Hepatocyte (in vitro differentiated cells): ENCODE data around the gene CEP112.

Source experiments
- EZH2 ChIP-seq: fragments of 200-600 bp; sonication (generic); IDR thresholded peaks from 2 replicates; pipeline ENCODE4 v1.6.1; 2016; ENCODE audit warnings: antibody characterized with exemption, mild to moderate bottlenecking, borderline replicate concordance
- TF ChIP-seq, protein P1 (sequence below): fragments of 200-600 bp; sonication (generic); IDR thresholded peaks from 2 replicates; pipeline ENCODE4 v1.5.1; 2016; ENCODE audit warnings: antibody characterized with exemption, mild to moderate bottlenecking; ENCODE audit not compliant: poor library complexity

GRCh38 chr17:65759532-65759931 is 432.4 kb downstream of the CEP112 start:
- TF ChIP-seq, protein P1, sequence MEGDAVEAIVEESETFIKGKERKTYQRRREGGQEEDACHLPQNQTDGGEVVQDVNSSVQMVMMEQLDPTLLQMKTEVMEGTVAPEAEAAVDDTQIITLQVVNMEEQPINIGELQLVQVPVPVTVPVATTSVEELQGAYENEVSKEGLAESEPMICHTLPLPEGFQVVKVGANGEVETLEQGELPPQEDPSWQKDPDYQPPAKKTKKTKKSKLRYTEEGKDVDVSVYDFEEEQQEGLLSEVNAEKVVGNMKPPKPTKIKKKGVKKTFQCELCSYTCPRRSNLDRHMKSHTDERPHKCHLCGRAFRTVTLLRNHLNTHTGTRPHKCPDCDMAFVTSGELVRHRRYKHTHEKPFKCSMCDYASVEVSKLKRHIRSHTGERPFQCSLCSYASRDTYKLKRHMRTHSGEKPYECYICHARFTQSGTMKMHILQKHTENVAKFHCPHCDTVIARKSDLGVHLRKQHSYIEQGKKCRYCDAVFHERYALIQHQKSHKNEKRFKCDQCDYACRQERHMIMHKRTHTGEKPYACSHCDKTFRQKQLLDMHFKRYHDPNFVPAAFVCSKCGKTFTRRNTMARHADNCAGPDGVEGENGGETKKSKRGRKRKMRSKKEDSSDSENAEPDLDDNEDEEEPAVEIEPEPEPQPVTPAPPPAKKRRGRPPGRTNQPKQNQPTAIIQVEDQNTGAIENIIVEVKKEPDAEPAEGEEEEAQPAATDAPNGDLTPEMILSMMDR = no peak
- TF ChIP-seq EZH2 = no peak
